NCI-H226 (cell line): Measurements from ENCODE around the gene SEMA6A.
"Not testable (repeated sequence)": the region's sequence is repeated elsewhere in the genome, so short reads cannot be mapped to it uniquely, and the experiment has no call there.

Experiments used
- DNase-seq: peaks from one replicate; pipeline ENCODE4 v3.0.0-alpha.2; 2015

The SEMA6A gene

GRCh38 chr5:116546033-116546742 is 28.4 kb downstream of the SEMA6A start:
- DNase-seq, result no peak

DNA sequence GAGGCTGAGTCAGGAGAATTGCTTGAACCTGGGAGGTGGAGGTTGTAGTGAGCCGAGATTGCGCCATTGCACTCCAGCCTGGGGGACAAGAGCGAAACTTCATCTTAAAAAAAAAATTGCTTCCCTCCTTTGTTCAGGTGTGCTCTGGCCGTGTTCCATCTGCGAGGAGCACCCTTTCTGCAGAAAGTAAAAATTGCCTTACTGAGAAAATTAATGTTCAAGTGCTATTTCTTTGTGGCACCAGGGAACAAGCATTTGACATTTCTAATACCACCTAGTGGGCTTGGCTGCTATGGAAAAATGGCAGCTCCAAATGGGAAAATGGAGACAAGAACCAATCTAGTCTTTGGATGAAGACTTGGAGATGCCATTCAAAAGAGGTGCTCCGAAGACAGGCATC is 29.2 kb downstream of the SEMA6A start:
- DNase-seq, result not testable (repeated sequence)

GRCh38 chr5:116544531-116545241 is 29.9 kb downstream of the SEMA6A start:
- DNase-seq, result no peak

DNA sequence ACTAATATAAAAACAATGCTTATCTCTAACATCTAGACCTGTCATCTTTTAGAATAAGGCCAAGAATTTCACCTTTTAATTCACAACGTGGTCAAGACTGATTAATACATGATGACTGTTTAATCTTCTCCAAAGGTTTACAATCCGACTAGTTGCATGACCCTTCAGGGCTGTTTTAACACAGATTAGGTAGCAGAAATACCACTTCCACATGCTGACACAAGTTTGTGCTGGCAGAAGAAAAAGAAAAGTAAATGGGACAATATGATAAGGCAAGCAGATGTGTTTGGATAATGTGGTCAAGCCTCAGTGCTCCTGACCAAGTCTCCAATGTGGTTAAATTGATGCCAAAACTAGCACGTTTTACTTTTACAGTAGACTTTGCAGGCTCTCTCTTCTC is 31.1 kb downstream of the SEMA6A start:
- DNase-seq, result no peak

GRCh38 chr5:116542619-116543018 is 32.0 kb downstream of the SEMA6A start:
- no peak for DNase-seq

- no peak for DNase-seq
Measured at GRCh38 chr5:116539222-116539621, 35.4 kb downstream of the SEMA6A start.

- DNase-seq, result no peak
Measured at GRCh38 chr5:116536316-116537083, 38.1 kb downstream of the SEMA6A start.

GRCh38 chr5:116534964-116535651 is 39.5 kb downstream of the SEMA6A start:
- DNase-seq, result no peak

GRCh38 chr5:116532762-116533525 is 41.7 kb downstream of the SEMA6A start:
- no peak for DNase-seq

DNA sequence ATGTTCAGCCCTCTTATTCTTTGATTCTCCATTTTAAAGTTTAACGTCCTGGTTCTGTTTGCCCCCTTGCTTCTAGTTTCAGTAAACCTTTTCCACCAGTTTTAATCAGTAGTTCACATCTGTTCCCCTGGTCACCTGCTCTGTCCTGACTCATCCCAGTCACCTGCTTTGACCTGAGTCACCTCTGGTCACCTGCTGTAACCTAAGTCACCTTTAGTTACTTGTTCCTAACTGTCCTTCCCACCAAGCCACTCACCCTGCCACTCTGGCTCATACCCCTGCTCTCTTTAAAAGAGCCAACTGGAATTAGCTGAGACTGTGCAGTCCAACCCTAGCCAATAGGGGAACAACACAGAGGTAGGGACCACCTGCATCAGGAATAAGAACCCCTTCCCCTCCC is 43.0 kb downstream of the SEMA6A start:
- no peak for DNase-seq

DNA sequence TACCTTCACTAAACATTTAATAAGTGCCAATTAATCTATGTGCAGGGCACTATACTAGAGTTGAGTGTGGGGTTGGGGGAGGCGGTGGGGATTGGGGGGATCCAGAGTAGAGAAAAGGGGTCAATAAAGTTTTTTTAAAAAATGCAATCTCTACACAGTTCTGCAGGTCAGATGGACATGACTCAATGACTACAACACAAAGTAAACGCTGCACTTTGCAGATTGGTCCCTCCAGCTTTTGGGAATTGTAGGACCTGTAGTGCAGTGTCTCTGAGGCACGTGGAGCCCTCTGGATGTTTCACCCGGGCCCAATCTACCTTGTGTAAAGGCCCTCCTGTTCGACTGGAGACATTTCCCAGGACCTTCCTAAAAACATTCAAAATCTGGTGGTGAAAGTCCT is 43.5 kb downstream of the SEMA6A start:
- no peak for DNase-seq

- DNase-seq, result no peak
Measured at GRCh38 chr5:116530276-116530675, 44.3 kb downstream of the SEMA6A start.

GRCh38 chr5:116529615-116530014 is 45.0 kb downstream of the SEMA6A start:
- DNase-seq, result no peak

DNA sequence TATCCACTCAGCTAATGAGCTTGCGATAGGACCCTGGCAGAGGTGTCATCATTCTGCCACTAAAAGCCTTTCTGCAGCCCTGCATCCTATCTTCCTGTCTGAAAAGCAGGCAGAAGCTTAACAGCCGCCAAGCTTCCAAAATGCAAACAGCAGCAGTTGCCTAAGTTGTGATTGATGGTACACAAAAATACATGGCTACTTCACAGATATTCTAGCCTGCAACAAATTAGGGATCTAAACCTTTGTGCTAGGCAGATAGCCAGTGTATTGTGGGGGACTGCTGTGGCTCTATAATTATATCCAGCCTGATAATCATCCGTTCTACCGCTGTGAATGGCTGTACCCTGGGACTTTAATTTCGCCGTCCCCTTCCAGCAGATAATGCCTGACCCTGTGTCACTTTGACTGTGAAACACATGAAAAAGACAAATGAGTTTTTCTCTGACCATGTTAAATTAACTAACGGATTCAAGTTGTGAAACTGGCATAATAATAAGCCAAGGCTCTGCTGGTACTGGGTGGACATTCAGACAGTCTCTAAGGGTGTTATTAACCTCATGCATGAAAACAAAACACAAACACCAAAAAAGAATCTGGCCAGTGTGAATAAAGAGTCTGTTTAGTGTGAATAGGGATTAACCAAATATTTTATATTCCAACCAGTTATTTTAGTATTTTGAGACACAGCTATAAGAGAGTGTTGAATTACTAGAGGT is 45.9 kb downstream of the SEMA6A start:
- no peak for DNase-seq

- no peak for DNase-seq
Measured at GRCh38 chr5:116527582-116527981, 47.0 kb downstream of the SEMA6A start.

DNA sequence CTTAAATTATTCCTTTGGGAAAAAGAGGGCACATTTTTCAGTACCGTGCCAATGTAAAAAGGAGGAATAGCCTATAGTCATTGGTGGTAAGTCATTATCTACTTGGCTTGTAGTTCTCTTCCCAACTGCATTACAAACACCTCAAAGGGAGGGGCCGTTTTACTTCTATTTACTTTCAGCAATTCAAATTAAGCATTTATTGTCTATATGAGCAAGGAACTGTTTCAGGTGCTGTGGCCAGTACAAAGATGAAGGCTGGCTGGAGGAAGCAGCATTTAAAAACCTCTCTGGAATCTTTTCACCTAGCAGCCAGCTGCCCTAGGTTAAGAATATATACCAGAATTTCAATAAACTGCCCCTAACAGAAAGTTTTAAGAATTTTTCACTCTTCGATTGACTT is 48.9 kb downstream of the SEMA6A start:
- DNase-seq, result no peak

- no peak for DNase-seq
Measured at GRCh38 chr5:116524966-116525365, 49.7 kb downstream of the SEMA6A start.

DNA sequence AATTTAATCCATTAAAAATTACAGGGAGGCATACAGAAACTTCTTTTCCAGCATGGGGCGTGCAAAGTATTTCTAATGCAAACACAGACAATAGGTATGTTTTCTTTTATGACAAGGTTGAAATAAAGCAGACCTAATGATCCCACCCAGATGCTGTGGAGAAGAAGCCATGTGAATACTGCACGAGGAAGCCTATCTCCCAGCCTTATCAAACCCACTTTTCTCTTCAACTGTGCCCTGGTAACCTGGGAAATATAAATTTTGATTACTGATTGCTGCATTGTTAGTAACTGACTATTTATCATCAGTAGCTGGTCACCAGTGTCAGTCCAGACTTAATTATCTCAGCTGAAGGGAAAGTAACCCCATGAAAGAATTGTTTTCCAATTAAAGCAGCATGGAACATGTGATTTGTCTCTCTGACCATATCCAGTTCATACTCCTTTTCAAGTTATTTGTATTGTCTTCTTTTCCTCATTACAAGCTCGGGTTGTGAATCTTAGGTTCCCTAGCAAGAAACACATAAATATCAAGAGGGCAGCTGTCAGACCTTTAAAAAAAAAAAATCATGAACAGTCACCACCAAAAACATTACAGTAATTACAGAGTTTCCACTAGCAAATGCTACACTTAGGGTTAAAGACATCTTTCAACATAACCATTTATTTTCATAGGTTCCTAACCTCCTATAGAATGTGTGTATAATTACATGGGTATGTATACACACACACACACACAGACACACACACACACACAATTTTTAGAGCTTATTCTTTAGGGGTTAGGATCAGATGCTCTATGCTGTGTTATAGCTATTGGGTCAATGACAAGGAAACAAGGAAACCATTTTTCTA is 50.3 kb downstream of the SEMA6A start:
- no peak for DNase-seq

GRCh38 chr5:116523182-116523581 is 51.4 kb downstream of the SEMA6A start:
- not testable (repeated sequence) for DNase-seq

DNA sequence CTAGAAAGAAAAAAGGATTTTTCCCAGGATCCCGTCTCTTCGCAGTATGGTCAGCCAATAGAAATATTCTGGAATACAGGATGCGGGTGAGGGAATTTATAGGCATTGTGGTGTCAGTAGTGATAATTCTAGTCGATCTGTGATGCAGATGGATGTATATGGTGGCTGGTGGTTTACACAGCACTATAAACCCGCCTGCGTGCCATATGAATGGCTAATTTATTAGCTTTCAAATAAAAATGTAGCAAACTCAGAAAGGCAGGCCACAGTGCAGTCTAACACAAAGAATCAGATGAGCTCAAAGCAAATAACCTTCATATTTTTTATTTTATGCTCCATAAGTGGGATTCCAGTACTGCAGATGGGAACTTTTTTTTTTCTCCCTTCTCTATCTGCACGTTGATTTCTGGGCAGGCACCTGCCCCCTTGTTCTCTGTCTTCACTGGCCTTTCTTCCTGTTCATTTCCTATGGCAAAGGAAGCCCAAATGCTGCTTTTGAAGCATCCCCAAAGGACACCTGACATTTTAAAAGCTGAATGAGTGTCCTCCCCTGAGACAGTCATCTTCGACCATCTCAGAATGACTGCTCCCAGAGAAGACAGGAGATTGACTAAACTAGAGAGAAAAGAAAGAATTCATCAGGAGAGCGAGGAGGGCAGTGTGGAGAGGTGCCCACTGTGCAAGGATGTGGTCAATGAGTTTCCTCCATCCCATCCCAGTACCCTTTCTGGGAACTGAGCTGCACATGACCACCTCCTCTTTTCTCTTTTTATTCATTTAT is 52.1 kb downstream of the SEMA6A start:
- no peak for DNase-seq
